Measurements from ENCODE around the gene MYLK. TPM values are rescaled to one million over a fixed set of nuclear protein-coding genes. Genes with fewer than 3 reads are reported as not detected.

The MYLK gene
- total and polyA plus RNA-seq, 4 donors = 17.0 to 47.7 (median 31.1) TPM

GRCh38 chr3:123878807-123879206, 5.3 kb downstream of the MYLK start:
- H3K4me1 ChIP-seq (ENCODE audit: control insufficient read depth, insufficient read depth, low read length) = peaks cover 4% of the 10 kb centered on the region
- H3K4me3 ChIP-seq (ENCODE audit: low read depth, low read length) = no peak overlapping the region
- 87% methylated on average over 5 of the region's 7 CpGs for WGBS (ENCODE audit: insufficient coverage)
- no peaks in the 10 kb centered on the region for H3K27me3 ChIP-seq (ENCODE audit: control insufficient read depth, insufficient read depth, low read length)
- no peaks in the 10 kb centered on the region for H3K36me3 ChIP-seq (ENCODE audit: control insufficient read depth, insufficient read depth, low read length)
- H3K27ac ChIP-seq (ENCODE audit: low read depth, low read length) = no peak overlapping the region
- DNase-seq (ENCODE audit: low read depth in 4 of 6, low spot score in 6 of 6) = no peak
- no peaks in the 10 kb centered on the region for H3K9me3 ChIP-seq (ENCODE audit: control insufficient read depth, insufficient read depth, low read length)

- Histone ChIP-seq H3K4me3 (ENCODE audit: low read depth, low read length) (no peak overlapping the region), H3K9me3 (ENCODE audit: control insufficient read depth, insufficient read depth, low read length) (no peaks in the 10 kb centered on the region), H3K27ac (ENCODE audit: low read depth, low read length) (no peak overlapping the region), H3K27me3 (ENCODE audit: control insufficient read depth, insufficient read depth, low read length) (no peaks in the 10 kb centered on the region), H3K4me1 (ENCODE audit: control insufficient read depth, insufficient read depth, low read length) (no peaks in the 10 kb centered on the region), H3K36me3 (ENCODE audit: control insufficient read depth, insufficient read depth, low read length) (no peaks in the 10 kb centered on the region)
- 96% methylated on average over 4 of the region's 4 CpGs for WGBS (ENCODE audit: insufficient coverage)
- no peak for DNase-seq (ENCODE audit: low read depth in 4 of 6, low spot score in 6 of 6)
Measured at GRCh38 chr3:123877965-123878364, 6.2 kb downstream of the MYLK start.

- H3K9me3 ChIP-seq (ENCODE audit: control insufficient read depth, insufficient read depth, low read length) = no peaks in the 10 kb centered on the region
- no peaks in the 10 kb centered on the region for H3K36me3 ChIP-seq (ENCODE audit: control insufficient read depth, insufficient read depth, low read length)
- DNase-seq (ENCODE audit: low read depth in 4 of 6, low spot score in 6 of 6) = no peak
- no peak overlapping the region for H3K4me3 ChIP-seq (ENCODE audit: low read depth, low read length)
- no CpG with 5 or more reads among the region's 4 CpGs for WGBS (ENCODE audit: insufficient coverage)
- H3K27me3 ChIP-seq (ENCODE audit: control insufficient read depth, insufficient read depth, low read length) = no peaks in the 10 kb centered on the region
- H3K27ac ChIP-seq (ENCODE audit: low read depth, low read length) = no peak overlapping the region
- no peaks in the 10 kb centered on the region for H3K4me1 ChIP-seq (ENCODE audit: control insufficient read depth, insufficient read depth, low read length)
Measured at GRCh38 chr3:123877466-123877865, 6.7 kb downstream of the MYLK start.

- no peaks in the 10 kb centered on the region for H3K27me3 ChIP-seq (ENCODE audit: control insufficient read depth, insufficient read depth, low read length)
- no peak for DNase-seq (ENCODE audit: low read depth in 4 of 6, low spot score in 6 of 6)
- H3K9me3 ChIP-seq (ENCODE audit: control insufficient read depth, insufficient read depth, low read length) = no peaks in the 10 kb centered on the region
- no peak overlapping the region for H3K4me3 ChIP-seq (ENCODE audit: low read depth, low read length)
- no peak overlapping the region for H3K27ac ChIP-seq (ENCODE audit: low read depth, low read length)
- H3K36me3 ChIP-seq (ENCODE audit: control insufficient read depth, insufficient read depth, low read length) = no peaks in the 10 kb centered on the region
- H3K4me1 ChIP-seq (ENCODE audit: control insufficient read depth, insufficient read depth, low read length) = no peaks in the 10 kb centered on the region
Measured at GRCh38 chr3:123876858-123877257, 7.3 kb downstream of the MYLK start.

- WGBS (ENCODE audit: insufficient coverage) = no CpG with 5 or more reads among the region's 1 CpG
- no peaks in the 10 kb centered on the region for H3K9me3 ChIP-seq (ENCODE audit: control insufficient read depth, insufficient read depth, low read length)
- no peaks in the 10 kb centered on the region for H3K27me3 ChIP-seq (ENCODE audit: control insufficient read depth, insufficient read depth, low read length)
- H3K4me3 ChIP-seq (ENCODE audit: low read depth, low read length) = no peak overlapping the region
- H3K36me3 ChIP-seq (ENCODE audit: control insufficient read depth, insufficient read depth, low read length) = no peaks in the 10 kb centered on the region
- no peak overlapping the region for H3K27ac ChIP-seq (ENCODE audit: low read depth, low read length)
- DNase-seq (ENCODE audit: low read depth in 4 of 6, low spot score in 6 of 6) = no peak
- no peaks in the 10 kb centered on the region for H3K4me1 ChIP-seq (ENCODE audit: control insufficient read depth, insufficient read depth, low read length)
Measured at GRCh38 chr3:123872621-123873020, 11.5 kb downstream of the MYLK start.

GRCh38 chr3:123871946-123872345, 12.2 kb downstream of the MYLK start:
- DNase-seq (ENCODE audit: low read depth in 4 of 6, low spot score in 6 of 6) = peak in 3 of 6 donors; percentile 14 to 47 (median 15)
- Histone ChIP-seq H3K27ac (ENCODE audit: low read depth, low read length) (no peak overlapping the region), H3K36me3 (ENCODE audit: control insufficient read depth, insufficient read depth, low read length) (no peaks in the 10 kb centered on the region), H3K4me1 (ENCODE audit: control insufficient read depth, insufficient read depth, low read length) (no peaks in the 10 kb centered on the region), H3K27me3 (ENCODE audit: control insufficient read depth, insufficient read depth, low read length) (no peaks in the 10 kb centered on the region), H3K9me3 (ENCODE audit: control insufficient read depth, insufficient read depth, low read length) (no peaks in the 10 kb centered on the region), H3K4me3 (ENCODE audit: low read depth, low read length) (no peak overlapping the region)
- no CpG with 5 or more reads among the region's 1 CpG for WGBS (ENCODE audit: insufficient coverage)

GRCh38 chr3:123870033-123870432, 14.1 kb downstream of the MYLK start:
- no peaks in the 10 kb centered on the region for H3K4me1 ChIP-seq (ENCODE audit: control insufficient read depth, insufficient read depth, low read length)
- H3K27ac ChIP-seq (ENCODE audit: low read depth, low read length) = no peak overlapping the region
- no peak overlapping the region for H3K4me3 ChIP-seq (ENCODE audit: low read depth, low read length)
- DNase-seq (ENCODE audit: low read depth in 4 of 6, low spot score in 6 of 6) = no peak
- 92% methylated on average over 1 of the region's 1 CpG for WGBS (ENCODE audit: insufficient coverage)
- H3K36me3 ChIP-seq (ENCODE audit: control insufficient read depth, insufficient read depth, low read length) = no peaks in the 10 kb centered on the region
- H3K27me3 ChIP-seq (ENCODE audit: control insufficient read depth, insufficient read depth, low read length) = no peaks in the 10 kb centered on the region
- H3K9me3 ChIP-seq (ENCODE audit: control insufficient read depth, insufficient read depth, low read length) = no peaks in the 10 kb centered on the region

- Histone ChIP-seq H3K4me3 (ENCODE audit: low read depth, low read length) (no peak overlapping the region), H3K27me3 (ENCODE audit: control insufficient read depth, insufficient read depth, low read length) (no peaks in the 10 kb centered on the region), H3K36me3 (ENCODE audit: control insufficient read depth, insufficient read depth, low read length) (no peaks in the 10 kb centered on the region), H3K9me3 (ENCODE audit: control insufficient read depth, insufficient read depth, low read length) (no peaks in the 10 kb centered on the region), H3K27ac (ENCODE audit: low read depth, low read length) (no peak overlapping the region), H3K4me1 (ENCODE audit: control insufficient read depth, insufficient read depth, low read length) (no peaks in the 10 kb centered on the region)
- WGBS (ENCODE audit: insufficient coverage) = no CpG with 5 or more reads among the region's 1 CpG
- no peak for DNase-seq (ENCODE audit: low read depth in 4 of 6, low spot score in 6 of 6)
Measured at GRCh38 chr3:123869165-123869564, 15.0 kb downstream of the MYLK start.

GRCh38 chr3:123864706-123865105, 19.4 kb downstream of the MYLK start:
- WGBS (ENCODE audit: insufficient coverage) = 89% methylated on average over 4 of the region's 4 CpGs
- Histone ChIP-seq H3K27ac (ENCODE audit: low read depth, low read length) (no peak overlapping the region), H3K9me3 (ENCODE audit: control insufficient read depth, insufficient read depth, low read length) (no peaks in the 10 kb centered on the region), H3K4me3 (ENCODE audit: low read depth, low read length) (no peak overlapping the region), H3K4me1 (ENCODE audit: control insufficient read depth, insufficient read depth, low read length) (no peaks in the 10 kb centered on the region), H3K36me3 (ENCODE audit: control insufficient read depth, insufficient read depth, low read length) (no peaks in the 10 kb centered on the region), H3K27me3 (ENCODE audit: control insufficient read depth, insufficient read depth, low read length) (no peaks in the 10 kb centered on the region)
- no peak for DNase-seq (ENCODE audit: low read depth in 4 of 6, low spot score in 6 of 6)

GRCh38 chr3:123862152-123862551, 22.0 kb downstream of the MYLK start:
- Histone ChIP-seq H3K4me3 (ENCODE audit: low read depth, low read length) (no peak overlapping the region), H3K36me3 (ENCODE audit: control insufficient read depth, insufficient read depth, low read length) (no peaks in the 10 kb centered on the region), H3K27me3 (ENCODE audit: control insufficient read depth, insufficient read depth, low read length) (no peaks in the 10 kb centered on the region), H3K9me3 (ENCODE audit: control insufficient read depth, insufficient read depth, low read length) (no peaks in the 10 kb centered on the region), H3K27ac (ENCODE audit: low read depth, low read length) (no peak overlapping the region), H3K4me1 (ENCODE audit: control insufficient read depth, insufficient read depth, low read length) (no peaks in the 10 kb centered on the region)
- DNase-seq (ENCODE audit: low read depth in 4 of 6, low spot score in 6 of 6) = no peak

Data from spinal cord (tissue), 10 donors.